GM12878 (cell line): ENCODE results near the gene RHOB. TPM values are rescaled to one million over a fixed set of nuclear protein-coding genes. Genes with fewer than 3 reads are reported as not detected.

Experiments used
- ATAC-seq: fragments of 200-7000 bp; cut with Tn5 transposase; 3 replicates; pipeline ENCODE4 v1.9.1; 2020; ENCODE audit warnings: mild to moderate bottlenecking, moderate library complexity
- BruUV-seq: library from RNA; stranded (reverse); fragments of 400-500 nt; replicated peaks from 2 replicates; lab custom pipeline; 2021; lab: Mats Ljungman, UMichigan
- CTCF ChIA-PET: fragments of 300-600 bp; sonication (Branson Sonifier 250); formaldehyde crosslinking; extraction: SDS; loops from one replicate; lab custom pipeline; 2021; ENCODE audit warnings: inconsistent platforms; lab: Yijun Ruan, JAX
- POLR2A ChIA-PET: fragments of 350-600 bp; formaldehyde crosslinking; extraction: SDS; loops from one replicate; lab custom pipeline; 2021; ENCODE audit warnings: inconsistent platforms; lab: Charles Lee
- RAD21 ChIA-PET: fragments of 300-600 bp; sonication (Branson Sonifier 250); formaldehyde crosslinking; loops from one replicate; lab custom pipeline; 2023; ENCODE audit warnings: antibody characterized with exemption; ENCODE audit not compliant: unreplicated experiment; lab: Charles Lee
- SMC1A ChIA-PET: fragments of 300-600 bp; sonication (Branson Sonifier 250); formaldehyde crosslinking; loops from one replicate; lab custom pipeline; 2023; ENCODE audit not compliant: unreplicated experiment, uncharacterized antibody; lab: Charles Lee
- DNase-seq: peaks from one replicate; pipeline ENCODE4 v3.0.0-alpha.2; 2011; ENCODE audit warnings: low read depth, low spot score
- FAIRE-seq: peaks from 3 replicates; lab custom pipeline; 2011; peaks lifted over from hg19 to GRCh38; lab: Jason Lieb, UNC
- H2AFZ ChIP-seq: 2 replicates; pipeline ENCODE4 v1.6.0; 2011; ENCODE audit warnings: low read depth, low read length, control low read depth; ENCODE audit not compliant: control insufficient read depth
- H3K27ac ChIP-seq: 2 replicates; pipeline ENCODE4 v1.5.1; 2011; ENCODE audit warnings: control low read depth; ENCODE audit not compliant: control insufficient read depth, insufficient read depth
- H3K27me3 ChIP-seq, 2 experiments: replicated peaks in 1 of 2; 2 replicates each; pipeline versions ENCODE4 v1.6.0 to v1.6.1; 2011; ENCODE audit warnings: low read length in 1 of 2; ENCODE audit not compliant: control insufficient read depth in 2 of 2, insufficient read depth in 2 of 2
- H3K36me3 ChIP-seq, 2 experiments: 2 replicates each; pipeline ENCODE4 v1.5.1; 2011; ENCODE audit warnings: low read length in 1 of 2; ENCODE audit not compliant: control insufficient read depth in 2 of 2, insufficient read depth in 2 of 2
- H3K4me1 ChIP-seq: 2 replicates; pipeline ENCODE4 v1.6.1; 2011; ENCODE audit warnings: mild to moderate bottlenecking, low read length, moderate library complexity, mixed read lengths; ENCODE audit not compliant: control insufficient read depth, insufficient read depth
- H3K4me2 ChIP-seq: 2 replicates; pipeline ENCODE4 v1.6.0; 2011; ENCODE audit warnings: control low read depth; ENCODE audit not compliant: control insufficient read depth, insufficient read depth
- H3K4me3 ChIP-seq: fragments of 200-600 bp; sonication (generic); 2 replicates; pipeline ENCODE4 v1.5.1; 2016
- H3K79me2 ChIP-seq: 2 replicates; pipeline ENCODE4 v1.6.0; 2011; ENCODE audit warnings: low read length; ENCODE audit not compliant: control insufficient read depth, insufficient read depth
- H3K9ac ChIP-seq: 2 replicates; pipeline ENCODE4 v1.8.0; 2011; ENCODE audit warnings: low read length, control low read depth, mixed read lengths; ENCODE audit not compliant: control insufficient read depth, insufficient read depth
- H3K9me3 ChIP-seq: replicated peaks from 3 replicates; pipeline ENCODE4 v1.5.1; 2011; ENCODE audit warnings: mild to moderate bottlenecking, low read length; ENCODE audit not compliant: control insufficient read depth, insufficient read depth
- H4K20me1 ChIP-seq: 2 replicates; pipeline ENCODE4 v1.6.0; 2011; ENCODE audit not compliant: control insufficient read depth, insufficient read depth
- BACH1 ChIP-seq: fragments of 450-650 bp; IDR thresholded peaks from 2 replicates; pipeline ENCODE4 v1.6.1; 2017; ENCODE audit warnings: mild to moderate bottlenecking, borderline replicate concordance
- BCLAF1 ChIP-seq: fragments of 450-650 bp; IDR thresholded peaks from 2 replicates; pipeline ENCODE4 v1.6.1; 2017; ENCODE audit warnings: antibody characterized with exemption, mild to moderate bottlenecking, moderate library complexity
- BMI1 ChIP-seq: fragments of 450-650 bp; IDR thresholded peaks from 2 replicates; pipeline ENCODE4 v1.6.1; 2016; ENCODE audit warnings: mild to moderate bottlenecking, moderate library complexity, borderline replicate concordance
- FOS ChIP-seq: IDR thresholded peaks from 3 replicates; pipeline ENCODE4 v1.6.1; 2011; ENCODE audit warnings: borderline replicate concordance; ENCODE audit not compliant: insufficient read length; ENCODE audit errors: extremely low read depth
- JUND ChIP-seq: IDR thresholded peaks from 2 replicates; pipeline ENCODE4 v1.6.1; 2012; ENCODE audit warnings: low read depth, mild to moderate bottlenecking, low read length, improper control_type of control experiment, moderate library complexity
- MEF2B ChIP-seq: fragments of 450-650 bp; IDR thresholded peaks from 2 replicates; pipeline ENCODE4 v1.6.1; 2018; ENCODE audit warnings: mild to moderate bottlenecking, moderate library complexity; ENCODE audit not compliant: partially characterized antibody, poor library complexity, severe bottlenecking
- PAX5 ChIP-seq: IDR thresholded peaks from 2 replicates; pipeline ENCODE4 v1.6.1; 2011; ENCODE audit warnings: low read depth, low read length, borderline replicate concordance
- POLR2A ChIP-seq: IDR thresholded peaks from 2 replicates; pipeline ENCODE4 v1.6.1; 2011; ENCODE audit warnings: low read depth, mild to moderate bottlenecking, low read length
- RAD21 ChIP-seq: IDR thresholded peaks from 2 replicates; pipeline ENCODE4 v1.6.1; 2011; ENCODE audit warnings: mild to moderate bottlenecking, low read depth, low read length, moderate library complexity; ENCODE audit not compliant: insufficient read depth
- SMAD1 ChIP-seq: fragments of 450-650 bp; IDR thresholded peaks from 2 replicates; pipeline ENCODE4 v1.6.1; 2018; ENCODE audit warnings: mild to moderate bottlenecking, low read depth; ENCODE audit not compliant: partially characterized antibody
- ZSCAN29 ChIP-seq: fragments of 450-650 bp; IDR thresholded peaks from 2 replicates; pipeline ENCODE4 v1.6.1; 2017; ENCODE audit warnings: mild to moderate bottlenecking, moderate library complexity
- WGBS: methylation state at CpG from one replicate; pipeline ENCODE4 v1.1.6; 2016; ENCODE audit warnings: low lambda C conversion rate; ENCODE audit not compliant: insufficient replicate concordance, insufficient coverage; ENCODE audit errors: missing lambda C conversion rate; 5-methylcytosine and 5-hydroxymethylcytosine counted together
- in situ Hi-C: fragments of 300-500 bp; cut with MboI; formaldehyde crosslinking; loops from 9 replicates; pipeline ENCODE4 v1.14.3; 2018; ENCODE audit warnings: mixed read lengths
- intact Hi-C: fragments of 100-400 bp; cut with micrococcal nuclease; formaldehyde crosslinking; loops from one replicate; pipeline ENCODE4 v1.14.2; 2022; ENCODE audit not compliant: unreplicated experiment
- polyA plus RNA-seq, 11 experiments: library from polyadenylated mRNA; depleted of rRNA in 4 of 11; unstranded in 6 of 11; stranded (reverse) in 5 of 11; fragments of >200 nt; fragmentation: Nextera tagmentation in 4 of 11; fragmentation: Illumina TruSeq in 1 of 11; extraction: Ambion mirVana in 4 of 11; extraction: Trizol in 1 of 11; gene quantifications; 1 replicate in 1 of 11; 2 replicates in 10 of 11; pipeline versions ENCODE4 v1.2.1 to v1.2.3, GENCODE V29; 2011 to 2016; ENCODE audit warnings: inconsistent platforms in 2 of 11, missing spikeins in 2 of 11, low read depth in 1 of 11
- total RNA-seq, 4 experiments: library from RNA; depleted of rRNA in 3 of 4; stranded (reverse); fragments of >200 nt in 3 of 4; fragmentation: Illumina TruSeq in 1 of 4; extraction: Trizol in 1 of 4; gene quantifications; 2 replicates each; pipeline versions ENCODE4 v1.2.1 to v1.2.3, GENCODE V29; 2013 to 2021
- TF ChIP-seq, protein P1 (sequence below): fragments of 450-650 bp; IDR thresholded peaks from 2 replicates; pipeline ENCODE4 v1.6.1; 2016; ENCODE audit warnings: mild to moderate bottlenecking
- TF ChIP-seq, protein P2 (sequence below): IDR thresholded peaks from 2 replicates; pipeline ENCODE4 v1.6.1; 2012; ENCODE audit warnings: low read length, inconsistent platforms
- TF ChIP-seq, protein P3 (sequence below): fragments of 450-650 bp; formaldehyde crosslinking; IDR thresholded peaks from 2 replicates; pipeline ENCODE4 v1.4.0; 2022; ENCODE audit warnings: mild to moderate bottlenecking, moderate library complexity

The RHOB gene
- total and polyA plus RNA-seq, 10 of the 15 experiments (the other 5 are each of a cell fraction or from before 2014, with no cell fraction given), result 0.03 to 4.5 (median 1.2) TPM

GRCh38 chr2:20496942-20497341 is 50.1 kb downstream of the RHOB start:
- H3K9ac ChIP-seq, result no peak overlapping the region
- DNase-seq (no peak), ATAC-seq (no peak), FAIRE-seq (no peak)
- H2AFZ ChIP-seq, result no peak overlapping the region
- in situ Hi-C loops (no loop called here), intact Hi-C loops (no loop called here)
- H3K36me3 ChIP-seq, result no peaks in the 10 kb centered on the region
- H3K4me2 ChIP-seq, result no peak overlapping the region
- BruUV-seq, result no TSS peak
- POLR2A ChIA-PET, result no interaction called here
- RAD21 ChIA-PET, result interaction anchor here (1.0 kb wide), 1 partner anchor 50 kb away, joined by 3 read pairs; the partner anchor contains the start of gene RHOB
- H4K20me1 ChIP-seq, result no peaks in the 10 kb centered on the region
- 47% methylated on average over 11 of the region's 11 CpGs for WGBS
- no peaks in the 10 kb centered on the region for H3K4me1 ChIP-seq
- H3K79me2 ChIP-seq, result no peaks in the 10 kb centered on the region
- H3K4me3 ChIP-seq, result no peak overlapping the region
- CTCF ChIA-PET, result interaction anchor here (1.0 to 1.2 kb wide), 2 partner anchors 29 to 53 kb away, joined by 3 to 4 read pairs; no protein-coding TSS in a partner anchor
- H3K27me3 ChIP-seq, result peaks cover 0 to 2% of the 10 kb centered on the region in 2 experiments; a peak in 3 of 4 replicates
- no peak overlapping the region for H3K27ac ChIP-seq
- no peaks in the 10 kb centered on the region for H3K9me3 ChIP-seq
- SMC1A ChIA-PET, result no interaction called here
- TF ChIP-seq, protein P1, sequence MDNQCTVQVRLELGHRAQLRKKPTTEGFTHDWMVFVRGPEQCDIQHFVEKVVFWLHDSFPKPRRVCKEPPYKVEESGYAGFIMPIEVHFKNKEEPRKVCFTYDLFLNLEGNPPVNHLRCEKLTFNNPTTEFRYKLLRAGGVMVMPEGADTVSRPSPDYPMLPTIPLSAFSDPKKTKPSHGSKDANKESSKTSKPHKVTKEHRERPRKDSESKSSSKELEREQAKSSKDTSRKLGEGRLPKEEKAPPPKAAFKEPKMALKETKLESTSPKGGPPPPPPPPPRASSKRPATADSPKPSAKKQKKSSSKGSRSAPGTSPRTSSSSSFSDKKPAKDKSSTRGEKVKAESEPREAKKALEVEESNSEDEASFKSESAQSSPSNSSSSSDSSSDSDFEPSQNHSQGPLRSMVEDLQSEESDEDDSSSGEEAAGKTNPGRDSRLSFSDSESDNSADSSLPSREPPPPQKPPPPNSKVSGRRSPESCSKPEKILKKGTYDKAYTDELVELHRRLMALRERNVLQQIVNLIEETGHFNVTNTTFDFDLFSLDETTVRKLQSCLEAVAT, result no peak
- no peak for TF ChIP-seq RAD21
- TF ChIP-seq SMAD1, result no peak
- TF ChIP-seq BMI1, result no peak
- no peak for TF ChIP-seq PAX5
- TF ChIP-seq, protein P2, sequence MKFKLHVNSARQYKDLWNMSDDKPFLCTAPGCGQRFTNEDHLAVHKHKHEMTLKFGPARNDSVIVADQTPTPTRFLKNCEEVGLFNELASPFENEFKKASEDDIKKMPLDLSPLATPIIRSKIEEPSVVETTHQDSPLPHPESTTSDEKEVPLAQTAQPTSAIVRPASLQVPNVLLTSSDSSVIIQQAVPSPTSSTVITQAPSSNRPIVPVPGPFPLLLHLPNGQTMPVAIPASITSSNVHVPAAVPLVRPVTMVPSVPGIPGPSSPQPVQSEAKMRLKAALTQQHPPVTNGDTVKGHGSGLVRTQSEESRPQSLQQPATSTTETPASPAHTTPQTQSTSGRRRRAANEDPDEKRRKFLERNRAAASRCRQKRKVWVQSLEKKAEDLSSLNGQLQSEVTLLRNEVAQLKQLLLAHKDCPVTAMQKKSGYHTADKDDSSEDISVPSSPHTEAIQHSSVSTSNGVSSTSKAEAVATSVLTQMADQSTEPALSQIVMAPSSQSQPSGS, result no peak
- TF ChIP-seq POLR2A, result no peak
- no peak for TF ChIP-seq BACH1
- TF ChIP-seq BCLAF1, result no peak
- no peak for TF ChIP-seq ZSCAN29
- no peak for TF ChIP-seq JUND
- TF ChIP-seq, protein P3, sequence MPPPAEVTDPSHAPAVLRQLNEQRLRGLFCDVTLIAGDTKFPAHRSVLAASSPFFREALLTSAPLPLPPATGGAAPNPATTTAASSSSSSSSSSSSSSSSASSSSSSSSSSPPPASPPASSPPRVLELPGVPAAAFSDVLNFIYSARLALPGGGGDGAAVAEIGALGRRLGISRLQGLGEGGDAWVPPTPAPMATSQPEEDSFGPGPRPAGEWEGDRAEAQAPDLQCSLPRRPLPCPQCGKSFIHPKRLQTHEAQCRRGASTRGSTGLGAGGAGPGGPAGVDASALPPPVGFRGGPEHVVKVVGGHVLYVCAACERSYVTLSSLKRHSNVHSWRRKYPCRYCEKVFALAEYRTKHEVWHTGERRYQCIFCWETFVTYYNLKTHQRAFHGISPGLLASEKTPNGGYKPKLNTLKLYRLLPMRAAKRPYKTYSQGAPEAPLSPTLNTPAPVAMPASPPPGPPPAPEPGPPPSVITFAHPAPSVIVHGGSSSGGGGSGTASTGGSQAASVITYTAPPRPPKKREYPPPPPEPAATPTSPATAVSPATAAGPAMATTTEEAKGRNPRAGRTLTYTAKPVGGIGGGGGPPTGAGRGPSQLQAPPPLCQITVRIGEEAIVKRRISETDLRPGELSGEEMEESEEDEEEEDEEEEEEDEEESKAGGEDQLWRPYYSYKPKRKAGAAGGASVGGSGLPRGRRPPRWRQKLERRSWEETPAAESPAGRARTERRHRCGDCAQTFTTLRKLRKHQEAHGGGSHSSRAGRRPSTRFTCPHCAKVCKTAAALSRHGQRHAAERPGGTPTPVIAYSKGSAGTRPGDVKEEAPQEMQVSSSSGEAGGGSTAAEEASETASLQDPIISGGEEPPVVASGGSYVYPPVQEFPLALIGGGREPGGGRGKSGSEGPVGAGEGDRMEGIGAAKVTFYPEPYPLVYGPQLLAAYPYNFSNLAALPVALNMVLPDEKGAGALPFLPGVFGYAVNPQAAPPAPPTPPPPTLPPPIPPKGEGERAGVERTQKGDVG (CRISPR knock-in tag), result no peak
- no peak for TF ChIP-seq MEF2B
- no peak for TF ChIP-seq FOS
